ENCODE data around the gene GRM4.

The GRM4 gene

DNA sequence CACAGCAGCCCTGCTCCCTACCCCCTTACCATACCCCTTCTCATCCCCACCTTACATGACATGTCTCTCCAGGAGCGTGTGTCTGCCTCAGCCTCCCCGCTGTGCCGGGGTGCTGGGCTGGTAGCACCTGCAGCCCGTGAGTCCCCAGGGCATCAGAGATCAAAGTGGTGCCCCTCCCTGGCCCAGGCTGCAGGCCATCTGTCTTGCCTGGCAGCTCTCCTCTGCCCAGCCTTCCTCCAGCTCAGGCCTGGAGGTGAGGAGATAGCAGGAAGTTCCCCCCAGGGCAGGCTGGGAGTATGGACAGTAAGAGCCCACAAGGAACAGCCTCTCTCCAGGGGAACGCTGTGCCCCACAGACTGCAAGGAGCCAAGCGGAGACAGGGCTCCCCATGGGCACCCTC is 35.3 kb downstream of the GRM4 start:
- DNase-seq (ENCODE audit: low read depth, low spot score) = no peak

GRCh38 chr6:34108176-34108575 is 37.7 kb downstream of the GRM4 start:
- DNase-seq (ENCODE audit: low read depth, low spot score) = no peak

DNA sequence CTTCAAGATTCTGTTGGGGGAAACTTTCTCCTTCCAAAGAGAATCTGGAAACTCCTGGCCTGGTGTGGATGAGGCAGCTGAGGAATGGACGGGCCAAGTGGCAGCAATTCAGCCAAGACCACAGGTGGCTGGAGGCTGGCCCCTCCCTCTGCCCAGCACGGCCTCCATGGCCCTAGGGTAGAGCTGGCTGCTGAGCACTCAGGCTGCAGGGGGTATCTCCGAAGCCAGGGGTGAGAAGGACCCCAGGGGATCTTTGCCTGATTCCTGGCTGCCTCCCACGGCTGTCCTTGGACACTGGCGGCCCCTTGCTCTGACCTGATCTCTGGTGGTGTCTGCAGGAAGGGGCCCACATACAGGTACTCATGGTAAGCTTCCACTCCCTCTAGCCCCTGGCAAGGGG is 39.0 kb downstream of the GRM4 start:
- DNase-seq (ENCODE audit: low read depth, low spot score) = no peak

DNA sequence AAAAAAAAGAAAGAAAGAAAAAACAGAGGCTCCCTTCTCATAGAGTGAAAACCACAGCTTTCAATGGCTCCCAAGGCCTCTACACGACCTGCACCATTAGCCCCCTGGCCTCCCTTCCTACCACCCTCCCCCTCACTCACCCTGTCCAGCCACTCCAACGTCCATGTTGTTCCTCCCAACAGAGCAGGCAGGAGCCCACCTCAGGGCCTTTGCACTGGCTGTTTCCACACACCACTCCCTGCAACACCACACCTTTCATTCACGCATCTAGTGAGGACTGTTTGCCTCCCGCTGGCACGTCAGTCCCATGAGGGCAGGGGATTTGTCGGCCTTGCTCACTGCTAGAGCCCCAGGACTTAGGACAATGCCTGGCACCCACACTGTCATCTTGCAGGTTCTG is 39.5 kb downstream of the GRM4 start:
- DNase-seq (ENCODE audit: low read depth, low spot score) = no peak

DNA sequence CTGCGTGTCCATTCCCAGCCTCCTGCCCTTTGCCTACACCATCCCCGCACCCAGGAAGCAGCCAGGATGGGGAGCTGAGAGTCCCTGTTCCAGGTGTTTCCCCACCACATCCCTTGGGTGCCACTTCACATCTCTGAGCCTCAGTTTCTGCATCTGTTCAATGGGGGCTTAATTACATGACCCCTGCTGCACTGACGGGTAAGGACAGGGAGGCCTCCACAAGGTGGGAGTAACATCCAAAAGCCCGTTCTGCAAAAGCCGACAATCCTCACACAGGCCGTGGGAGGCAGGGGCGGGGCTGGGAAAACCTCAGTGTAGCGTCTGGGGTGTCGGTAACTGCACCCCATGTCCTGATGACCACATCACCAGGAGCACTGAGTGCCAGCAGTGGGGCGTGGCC is 41.3 kb downstream of the GRM4 start:
- DNase-seq (ENCODE audit: low read depth, low spot score) = no peak

DNA sequence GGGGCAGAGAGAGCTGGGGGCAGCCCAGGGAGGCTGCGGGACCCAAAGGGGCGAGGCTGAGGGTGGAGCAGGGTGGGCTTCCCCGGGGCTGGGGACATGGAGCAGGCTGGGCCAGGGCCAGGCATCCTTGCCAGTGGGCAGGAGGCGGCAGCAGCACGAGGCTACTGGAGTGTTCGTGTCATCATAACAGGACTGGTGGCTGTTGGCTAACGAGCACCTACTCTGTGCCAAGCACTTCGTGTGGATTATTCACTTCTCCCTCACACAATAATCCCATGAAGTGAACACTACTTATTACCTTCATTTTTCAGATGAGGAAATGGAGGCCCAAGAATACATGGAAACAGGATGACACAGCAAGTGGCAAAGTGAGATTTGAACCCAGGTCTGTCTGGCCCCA is 41.7 kb downstream of the GRM4 start:
- DNase-seq (ENCODE audit: low read depth, low spot score) = no peak

GRCh38 chr6:34103321-34103720 is 42.6 kb downstream of the GRM4 start:
- DNase-seq (ENCODE audit: low read depth, low spot score) = no peak

DNA sequence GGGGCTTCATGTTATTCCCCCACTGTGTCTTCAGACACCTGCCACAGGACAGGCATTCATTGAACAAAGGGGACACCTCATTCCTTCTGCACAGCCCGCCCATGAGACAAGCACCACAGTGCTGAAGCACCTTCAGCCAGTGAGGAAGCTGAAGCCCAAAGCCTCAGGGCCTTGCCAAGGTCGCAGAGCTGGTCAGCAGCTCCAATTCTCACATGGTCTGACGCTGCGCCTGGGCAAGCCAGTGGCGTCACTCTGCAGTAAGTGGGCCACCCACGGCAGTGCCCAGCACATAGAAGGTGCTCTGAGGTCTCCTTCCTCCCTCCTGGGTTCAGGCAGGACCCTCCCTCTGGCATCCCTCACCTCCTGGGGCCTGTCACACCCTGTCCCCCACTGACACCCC is 43.2 kb downstream of the GRM4 start:
- DNase-seq (ENCODE audit: low read depth, low spot score) = no peak

GRCh38 chr6:34102099-34102656 is 43.7 kb downstream of the GRM4 start:
- DNase-seq (ENCODE audit: low read depth, low spot score) = no peak

DNA sequence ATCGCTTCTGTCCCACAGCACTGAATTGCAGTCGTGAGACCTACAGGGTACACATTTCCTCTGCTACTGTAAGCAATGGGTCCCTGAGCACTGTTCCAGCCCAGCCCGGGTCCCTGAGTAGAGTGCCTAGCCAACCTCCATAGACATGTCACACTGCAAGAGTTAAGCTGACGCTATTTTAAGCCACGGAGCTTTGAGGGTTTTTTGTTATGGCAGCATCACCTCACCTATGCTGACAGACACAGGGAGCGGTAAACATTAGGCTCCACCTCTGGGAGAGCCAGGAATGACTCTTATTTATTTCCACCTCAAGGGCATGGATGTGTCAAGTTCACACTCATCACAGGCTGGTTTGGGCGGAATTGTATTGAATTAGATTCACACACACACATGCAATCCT is 45.1 kb downstream of the GRM4 start:
- no peak for DNase-seq (ENCODE audit: low read depth, low spot score)

GRCh38 chr6:34099878-34100277 is 46.0 kb downstream of the GRM4 start:
- DNase-seq (ENCODE audit: low read depth, low spot score) = no peak

DNA sequence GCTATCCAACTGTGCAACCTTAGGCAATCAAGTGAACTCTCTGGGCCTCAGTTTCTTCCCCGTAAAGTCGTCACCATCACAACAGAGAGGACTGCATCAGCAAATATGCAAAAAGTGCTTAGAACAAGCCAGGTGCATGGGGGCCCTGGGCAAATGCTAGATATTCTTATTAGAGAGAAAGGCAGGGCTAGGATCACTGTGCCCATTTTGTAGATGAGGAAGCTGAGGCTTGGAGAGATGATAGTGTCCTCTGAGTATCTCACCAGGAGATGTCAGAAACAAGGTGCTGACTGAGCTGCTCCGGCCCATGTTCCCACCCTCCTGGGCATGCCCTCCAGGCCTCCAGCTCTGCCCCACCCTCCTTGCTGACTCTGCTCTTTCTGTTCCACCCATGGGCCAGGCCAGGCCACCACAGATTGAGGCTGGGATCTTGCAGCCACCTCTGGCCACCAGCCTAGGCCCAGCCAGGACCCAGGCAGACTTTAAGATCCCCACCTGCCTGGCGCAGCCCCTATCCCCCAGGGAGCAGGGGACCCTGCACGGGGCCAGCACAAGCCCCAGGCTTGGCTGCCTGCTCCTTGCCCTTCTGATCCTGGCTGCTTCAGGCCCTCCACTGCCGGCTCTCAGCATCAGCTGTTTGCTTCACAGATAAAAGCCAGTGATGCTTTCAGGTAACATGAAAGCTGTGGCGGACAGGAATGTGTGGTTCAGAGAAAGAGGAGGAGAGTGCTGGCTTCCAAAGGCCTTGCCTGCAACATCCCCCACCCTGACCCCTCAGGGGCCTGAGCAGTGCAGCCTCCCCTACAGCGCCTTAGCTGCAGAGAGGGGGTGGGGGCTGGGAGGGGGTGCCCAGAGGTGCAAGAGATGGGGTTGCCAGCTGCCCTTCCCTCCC is 47.6 kb downstream of the GRM4 start:
- no peak for DNase-seq (ENCODE audit: low read depth, low spot score)

- DNase-seq (ENCODE audit: low read depth, low spot score) = no peak
These were observed 49.1 kb downstream of the GRM4 start for GRCh38 chr6:34096814-34097213.

- DNase-seq (ENCODE audit: low read depth, low spot score) = no peak
These were observed 49.7 kb downstream of the GRM4 start for GRCh38 chr6:34096193-34096592.

DNA sequence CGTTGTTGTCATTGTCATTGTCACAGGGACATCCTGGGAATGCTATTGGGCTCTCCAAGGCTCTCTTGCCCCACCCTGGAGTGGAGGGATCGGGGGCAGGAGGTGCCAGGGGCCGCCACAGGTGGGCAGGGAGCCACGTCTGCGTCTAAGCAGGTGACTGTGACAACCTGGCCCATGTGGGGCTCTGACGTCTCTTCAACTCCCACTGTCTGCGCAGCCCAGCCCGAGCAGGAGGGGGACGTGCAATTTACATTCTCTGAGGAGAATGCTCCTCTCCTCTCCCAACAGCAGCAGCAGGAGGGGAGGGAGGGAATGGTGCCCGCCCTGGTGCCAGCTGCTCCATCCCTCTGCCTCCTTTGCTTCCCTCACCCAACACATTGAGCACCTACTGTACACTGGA is 50.1 kb downstream of the GRM4 start:
- DNase-seq (ENCODE audit: low read depth, low spot score) = no peak

DNA sequence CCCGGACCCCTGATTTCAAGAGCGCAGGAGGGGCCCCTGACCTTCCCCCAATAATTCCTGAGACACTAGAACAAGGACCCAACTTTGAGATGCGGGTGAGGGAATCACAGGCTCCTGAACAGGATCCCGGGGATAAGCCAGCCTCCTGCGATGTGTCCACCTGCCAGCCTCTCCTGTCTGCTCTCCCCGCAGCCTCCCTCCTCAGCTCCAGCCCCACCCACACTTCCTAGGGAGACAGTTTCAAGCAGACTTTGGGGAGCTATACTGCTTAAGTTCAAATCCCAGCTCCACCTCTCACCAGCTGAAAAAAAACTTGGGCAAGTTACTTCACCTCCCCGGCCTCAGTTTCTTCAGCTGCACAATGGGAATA is 50.8 kb downstream of the GRM4 start:
- DNase-seq (ENCODE audit: low read depth, low spot score) = no peak

DNA sequence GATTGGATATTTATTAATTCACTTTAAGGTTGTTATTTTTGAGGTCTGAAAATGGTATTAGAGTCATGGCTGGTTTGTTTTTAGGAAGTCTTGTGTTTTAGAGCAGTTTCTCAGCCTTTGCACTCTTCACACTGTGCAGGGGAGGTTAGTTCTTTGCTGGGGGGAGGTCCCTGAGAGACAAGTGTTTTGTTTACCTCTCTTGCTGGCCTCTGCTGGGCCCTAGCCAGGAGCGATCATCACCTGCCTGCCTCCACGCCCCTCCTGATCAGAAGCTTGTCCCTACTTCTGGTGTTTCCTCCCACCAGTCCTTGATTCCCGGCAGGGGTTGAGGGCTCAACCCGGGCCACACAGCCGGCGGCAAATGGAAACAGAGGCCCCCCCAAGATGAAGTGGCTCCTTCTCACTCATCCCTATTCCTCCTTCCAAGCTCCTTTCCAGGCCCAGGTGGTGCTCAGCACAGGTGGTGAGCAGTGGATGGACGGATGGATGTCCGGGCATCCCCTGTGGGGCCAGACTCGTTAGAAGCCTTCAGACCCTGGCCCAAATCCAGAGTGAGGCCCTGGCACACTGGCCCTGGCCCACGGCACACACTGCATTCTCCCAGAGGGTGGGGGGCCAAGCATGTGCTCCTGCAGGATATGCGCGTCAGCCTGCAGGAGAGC is 51.3 kb downstream of the GRM4 start:
- no peak for DNase-seq (ENCODE audit: low read depth, low spot score)

DNA sequence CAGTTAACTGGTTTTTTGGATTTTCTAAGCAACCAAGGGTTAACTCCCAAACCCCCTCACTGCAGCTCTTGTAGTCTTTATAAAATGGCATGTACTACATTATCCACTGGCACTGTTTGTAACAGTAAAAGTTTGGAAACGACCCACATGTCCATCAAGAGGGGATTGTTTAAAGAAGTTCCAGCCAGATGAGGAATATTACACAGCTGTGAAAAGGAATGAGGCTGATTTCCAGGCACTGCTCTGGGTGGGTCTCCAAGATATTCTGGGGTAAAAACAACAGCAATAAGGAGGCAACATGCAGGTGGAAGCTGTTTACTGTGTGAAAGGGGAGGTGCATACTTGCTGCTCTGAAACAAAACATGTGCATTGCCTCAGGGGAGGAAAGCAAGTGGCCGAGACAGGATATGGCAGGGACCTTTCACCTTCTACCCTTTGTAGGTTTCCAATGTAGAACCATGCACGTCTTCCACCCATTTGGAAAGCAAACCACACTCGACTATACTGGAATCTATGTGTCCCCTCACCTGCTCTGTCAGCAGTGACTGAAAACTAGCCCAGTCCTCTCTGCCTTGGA is 51.9 kb downstream of the GRM4 start:
- DNase-seq (ENCODE audit: low read depth, low spot score) = no peak

DNA sequence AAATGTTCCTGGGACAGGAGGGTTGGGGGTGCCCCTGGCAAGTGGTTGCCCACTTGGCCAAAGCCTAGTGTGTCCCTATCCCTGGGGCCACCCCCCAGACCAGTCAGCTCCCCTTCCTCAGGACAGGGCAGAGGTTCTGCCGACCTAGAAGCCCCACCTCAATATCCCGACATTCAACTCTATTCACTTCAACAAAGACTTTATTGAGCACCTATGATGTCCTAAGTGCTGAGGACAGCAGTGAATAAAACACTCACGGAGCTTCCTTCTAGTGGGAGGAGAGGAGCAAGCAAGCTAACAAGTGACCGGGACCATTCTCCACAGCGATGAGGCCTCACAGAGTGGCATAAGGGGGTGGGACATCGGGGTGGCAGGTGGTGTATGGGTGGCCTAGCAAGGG is 52.7 kb downstream of the GRM4 start:
- no peak for DNase-seq (ENCODE audit: low read depth, low spot score)

GRCh38 chr6:34092631-34093030 is 53.3 kb downstream of the GRM4 start:
- no peak for DNase-seq (ENCODE audit: low read depth, low spot score)

- no peak for DNase-seq (ENCODE audit: low read depth, low spot score)
These were observed 55.0 kb downstream of the GRM4 start for GRCh38 chr6:34090935-34091334.

- DNase-seq (ENCODE audit: low read depth, low spot score) = no peak
These were observed 55.4 kb downstream of the GRM4 start for GRCh38 chr6:34090529-34090928.

DNA sequence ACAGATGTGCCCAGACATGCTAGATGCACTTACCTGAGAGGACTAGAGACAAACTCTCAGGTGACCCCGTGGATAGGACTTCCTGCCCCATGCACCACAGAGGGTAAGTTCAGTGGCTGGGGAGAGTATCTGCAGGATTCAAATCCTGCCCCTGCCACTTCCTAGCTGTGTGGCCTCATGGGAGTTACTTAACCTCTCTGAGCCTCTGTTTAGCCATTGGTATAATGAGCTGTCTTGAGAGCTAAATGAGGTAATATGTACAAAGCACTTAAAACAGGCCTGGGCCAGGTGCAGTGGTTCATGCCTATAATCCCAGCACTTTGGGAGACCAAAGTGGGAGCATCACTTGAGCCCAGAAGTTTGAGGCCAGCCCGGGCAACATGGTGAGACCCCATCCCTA is 59.3 kb downstream of the GRM4 start:
- no peak for DNase-seq (ENCODE audit: low read depth, low spot score)
